Suprapubic skin (tissue), 4 donors: ENCODE measurements around the gene PDE9A.

Source experiments
- CTCF ChIP-seq, 2 donors: fragments of 200-600 bp in 1 of 2; fragments of 450-650 bp in 1 of 2; sonication (generic) in 1 of 2; IDR thresholded peaks; one replicate each; pipeline ENCODE4 v1.5.1; 2016 to 2019; ENCODE audit warnings: antibody characterized with exemption in 2 of 2, mild to moderate bottlenecking in 1 of 2, moderate library complexity in 1 of 2
- EP300 ChIP-seq: sonication (generic); formaldehyde crosslinking; IDR thresholded peaks from one replicate; pipeline ENCODE4 v1.6.1; 2017; ENCODE audit warnings: antibody characterized with exemption
- POLR2A ChIP-seq, 2 donors: fragments of 450-650 bp; IDR thresholded peaks; one replicate each; pipeline ENCODE4 v1.6.1; 2017; ENCODE audit warnings: antibody characterized with exemption in 2 of 2, mild to moderate bottlenecking in 2 of 2, moderate library complexity in 2 of 2
- POLR2AphosphoS5 ChIP-seq, 3 donors: sonication (generic); formaldehyde crosslinking; IDR thresholded peaks; one replicate each; pipeline ENCODE4 v1.6.1; 2017; ENCODE audit warnings: antibody characterized with exemption in 3 of 3

GRCh38 chr21:42616446-42616845 is 37.0 kb upstream of the PDE9A start:
- TF ChIP-seq CTCF (IDR thresholded peaks at IDR 0.05): no peak
- no peak for TF ChIP-seq POLR2A (IDR thresholded peaks at IDR 0.05)
- TF ChIP-seq POLR2AphosphoS5 (IDR thresholded peaks at IDR 0.05): no peak
- TF ChIP-seq EP300: no peak
